HepG2 (cell line): ENCODE results near the gene NTN3. TPM values are rescaled to one million over a fixed set of nuclear protein-coding genes. Genes with fewer than 3 reads are reported as not detected.
A peak's percentile ranks its signal among the peaks of the same experiment; 100 is the strongest.

Source experiments
- ATAC-seq: fragments of 200-7000 bp; cut with Tn5 transposase; 3 replicates; pipeline ENCODE4 v1.9.1; 2020; ENCODE audit warnings: mild to moderate bottlenecking, moderate library complexity
- BruUV-seq: library from RNA; stranded (reverse); fragments of 400-500 nt; replicated peaks from 2 replicates; lab custom pipeline; 2021; lab: Mats Ljungman, UMichigan
- CTCF ChIA-PET: fragments of 300-600 bp; formaldehyde crosslinking; extraction: SDS; loops from one replicate; lab custom pipeline; 2021; ENCODE audit warnings: low total read pairs, inconsistent platforms, low intra/inter-chr PET ratio; lab: Yijun Ruan, JAX
- POLR2A ChIA-PET: fragments of 350-600 bp; sonication (Branson Sonifier 250); formaldehyde crosslinking; loops from one replicate; lab custom pipeline; 2020; ENCODE audit warnings: antibody characterized with exemption, inconsistent platforms; lab: Yijun Ruan, JAX
- DNase-seq: peaks from one replicate; pipeline ENCODE4 v3.0.0-alpha.2; 2015; ENCODE audit warnings: low spot score
- FAIRE-seq: peaks from 3 replicates; lab custom pipeline; 2011; peaks lifted over from hg19 to GRCh38; lab: Jason Lieb, UNC
- H2AFZ ChIP-seq: one replicate; pipeline ENCODE4 v1.6.1; 2011; ENCODE audit warnings: low read length, inconsistent platforms
- H3K27ac ChIP-seq: fragments of 300-600 bp; 3 replicates; pipeline ENCODE4 v1.8.0; 2011; ENCODE audit warnings: mixed run types, mild to moderate bottlenecking, mixed read lengths, low read length, inconsistent platforms; ENCODE audit not compliant: insufficient read depth; ENCODE audit errors: extremely low read length
- H3K27me3 ChIP-seq, 2 experiments: fragments of 200-600 bp in 1 of 2; 2 replicates in 1 of 2; 3 replicates in 1 of 2; pipeline versions ENCODE4 v1.6.0 to v1.8.0; 2011; ENCODE audit warnings: low read length in 2 of 2, mild to moderate bottlenecking in 2 of 2, moderate library complexity in 2 of 2, inconsistent platforms in 1 of 2; ENCODE audit not compliant: insufficient read depth in 2 of 2, control insufficient read depth in 1 of 2
- H3K36me3 ChIP-seq, 2 experiments: fragments of 200-600 bp in 1 of 2; replicated peaks in 1 of 2; 2 replicates in 1 of 2; 3 replicates in 1 of 2; pipeline versions ENCODE4 v1.5.1 to v1.8.0; 2011; ENCODE audit warnings: low read length in 2 of 2, inconsistent platforms in 1 of 2; ENCODE audit not compliant: insufficient read depth in 2 of 2, control insufficient read depth in 1 of 2
- H3K4me1 ChIP-seq: 2 replicates; pipeline ENCODE4 v1.5.1; 2012; ENCODE audit warnings: low read length, inconsistent platforms; ENCODE audit not compliant: insufficient read depth
- H3K4me2 ChIP-seq: 2 replicates; pipeline ENCODE4 v1.6.0; 2011; ENCODE audit warnings: low read depth, low read length, inconsistent platforms
- H3K4me3 ChIP-seq, 3 experiments: fragments of 200-600 bp in 1 of 3; sonication (generic), shearing (Covaris generic) in 1 of 3; replicated peaks in 1 of 3; 2 replicates each; pipeline ENCODE4 v1.5.1; 2011 to 2016; ENCODE audit warnings: low read length in 3 of 3, inconsistent platforms in 2 of 3, low read depth in 2 of 3, mild to moderate bottlenecking in 2 of 3, control low read depth in 1 of 3, mixed read lengths in 1 of 3; ENCODE audit not compliant: insufficient read depth in 1 of 3
- H3K79me2 ChIP-seq: one replicate; pipeline ENCODE4 v1.6.1; 2011; ENCODE audit warnings: low read length, inconsistent platforms; ENCODE audit not compliant: insufficient read depth
- H3K9ac ChIP-seq: 2 replicates; pipeline ENCODE4 v1.6.0; 2011; ENCODE audit warnings: mild to moderate bottlenecking, low read depth, low read length, inconsistent platforms; ENCODE audit not compliant: insufficient read depth
- H3K9me3 ChIP-seq: 2 replicates; pipeline ENCODE4 v1.5.1; 2012; ENCODE audit warnings: mild to moderate bottlenecking, low read length
- H4K20me1 ChIP-seq: 2 replicates; pipeline ENCODE4 v1.6.0; 2011; ENCODE audit warnings: inconsistent platforms, mild to moderate bottlenecking, low read length, moderate library complexity; ENCODE audit not compliant: insufficient read depth
- ARID3A ChIP-seq: IDR thresholded peaks from 2 replicates; pipeline ENCODE4 v1.6.1; 2012; ENCODE audit warnings: low read depth, low read length, improper control_type of control experiment
- ATRX ChIP-seq: sonication (generic); formaldehyde crosslinking; IDR thresholded peaks from 2 replicates; pipeline ENCODE4 v1.4.0; 2020; ENCODE audit warnings: missing genetic modification reagents, borderline replicate concordance
- BRD4 ChIP-seq: sonication (generic); formaldehyde crosslinking; IDR thresholded peaks from 2 replicates; pipeline ENCODE4 v1.4.0; 2020; ENCODE audit warnings: missing genetic modification reagents
- CHCHD3 ChIP-seq: sonication (generic); formaldehyde crosslinking; IDR thresholded peaks from 2 replicates; pipeline ENCODE4 v1.8.0; 2022; ENCODE audit warnings: mild to moderate bottlenecking, missing genetic modification reagents, moderate library complexity
- CREB3 ChIP-seq: sonication (generic); formaldehyde crosslinking; IDR thresholded peaks from 2 replicates; pipeline ENCODE4 v1.5.0; 2020; ENCODE audit warnings: missing genetic modification reagents
- ELF3 ChIP-seq: IDR thresholded peaks from 2 replicates; pipeline ENCODE4 v1.6.1; 2016; ENCODE audit warnings: missing genetic modification reagents, missing compliant biosample characterization
- FLYWCH1 ChIP-seq: sonication (generic); formaldehyde crosslinking; IDR thresholded peaks from 2 replicates; pipeline ENCODE4 v1.8.1; 2023; ENCODE audit warnings: mild to moderate bottlenecking, missing genetic modification reagents
- FUBP1 ChIP-seq: sonication (generic); formaldehyde crosslinking; IDR thresholded peaks from 2 replicates; pipeline ENCODE4 v1.5.1; 2020; ENCODE audit warnings: missing genetic modification reagents, mild to moderate bottlenecking, borderline replicate concordance
- NFIC ChIP-seq: IDR thresholded peaks from 2 replicates; pipeline ENCODE4 v1.6.1; 2012; ENCODE audit warnings: mild to moderate bottlenecking, low read length, inconsistent platforms
- PAX8 ChIP-seq: sonication (generic); formaldehyde crosslinking; IDR thresholded peaks from 2 replicates; pipeline ENCODE4 v1.8.0; 2022; ENCODE audit warnings: mild to moderate bottlenecking, missing genetic modification reagents, borderline replicate concordance
- UBTF ChIP-seq: sonication (generic); formaldehyde crosslinking; IDR thresholded peaks from 2 replicates; pipeline ENCODE4 v1.4.0; 2020; ENCODE audit warnings: mild to moderate bottlenecking, missing genetic modification reagents
- ZBTB7B ChIP-seq: sonication (generic); formaldehyde crosslinking; IDR thresholded peaks from 2 replicates; pipeline ENCODE4 v1.4.0; 2020; ENCODE audit warnings: missing genetic modification reagents
- ZFP36L2 ChIP-seq: sonication (generic); formaldehyde crosslinking; IDR thresholded peaks from 2 replicates; pipeline ENCODE4 v1.4.0; 2020; ENCODE audit warnings: missing genetic modification reagents
- ZNF652 ChIP-seq: IDR thresholded peaks from 2 replicates; pipeline ENCODE4 v1.6.1; 2016; ENCODE audit warnings: low read depth, borderline replicate concordance
- ZSCAN25 ChIP-seq: sonication (generic); formaldehyde crosslinking; IDR thresholded peaks from 2 replicates; pipeline ENCODE4 v1.8.0; 2022; ENCODE audit warnings: mild to moderate bottlenecking, missing genetic modification reagents
- WGBS: methylation state at CpG from one replicate; pipeline ENCODE4 v1.1.6; 2017; ENCODE audit warnings: low lambda C conversion rate; 5-methylcytosine and 5-hydroxymethylcytosine counted together
- in situ Hi-C: cut with HindIII; loops from 2 replicates; pipeline ENCODE4 v1.10.0; 2017; ENCODE audit warnings: low pct_unique_long_range_greater_than_20kb; ENCODE audit not compliant: extremely low pct_ligation_motif_present
- intact Hi-C: fragments of 100-400 bp; cut with micrococcal nuclease; formaldehyde crosslinking; loops from one replicate; pipeline ENCODE4 v1.10.0; 2022; ENCODE audit not compliant: unreplicated experiment
- polyA plus RNA-seq, 8 experiments: library from polyadenylated mRNA; depleted of rRNA in 3 of 8; stranded (reverse) in 7 of 8; unstranded in 1 of 8; fragments of >200 nt; fragmentation: Illumina TruSeq in 4 of 8; extraction: Trizol in 4 of 8; gene quantifications; 2 replicates each; pipeline versions ENCODE4 v1.2.1 to v1.2.3, GENCODE V29; 2011 to 2016; ENCODE audit warnings: low read depth in 4 of 8, missing spikeins in 1 of 8, mixed read lengths in 1 of 8; ENCODE audit not compliant: insufficient read depth in 1 of 8
- total RNA-seq, 5 experiments: library from RNA; depleted of rRNA; stranded (reverse); fragments of >200 nt; fragmentation: Illumina TruSeq; extraction: Trizol; gene quantifications; 2 replicates each; pipeline ENCODE4 v1.2.3, GENCODE V29; 2016; ENCODE audit warnings: low read depth in 1 of 5

Gene NTN3
- total and polyA plus RNA-seq, 2 of the 13 experiments (the other 11 are each of a cell fraction or from before 2014, with no cell fraction given): 0.09 to 0.20 TPM

- Histone ChIP-seq H4K20me1 (peaks cover 14% of the 10 kb centered on the region), H3K4me1 (peaks cover 74% of the 10 kb centered on the region), H3K4me2 (peak overlapping the region; percentile 89), H3K9me3 (no peaks in the 10 kb centered on the region), H3K27me3 (peaks cover 8 to 25% of the 10 kb centered on the region in 2 experiments), H3K9ac (no peak overlapping the region), H3K4me3 (peak overlapping the region; percentile 21 to 85 (median 38); a peak in 4 of 6 replicates), H3K27ac (no peak overlapping the region), H3K36me3 (no peaks in the 10 kb centered on the region), H3K79me2 (peaks cover 3% of the 10 kb centered on the region), H2AFZ (no peak overlapping the region)
- CTCF ChIA-PET: no interaction called here
- DNase-seq: no peak
- no peak for FAIRE-seq
- WGBS: 10% methylated on average over 11 of the region's 14 CpGs
- BruUV-seq: no TSS peak
- intact Hi-C loops: loop anchor here (5.0 kb wide), 1 partner anchor 41 kb away; no protein-coding TSS in a partner anchor
- peak; percentile 34 for ATAC-seq
- in situ Hi-C loops: no loop called here
- POLR2A ChIA-PET: interaction anchor here (0.8 kb wide), 1 partner anchor 13 kb away, joined by 3 read pairs; the partner anchor contains the start of gene TEDC2
- TF ChIP-seq ZNF652 (no peak), ELF3 (CRISPR knock-in tag) (no peak), ZBTB7B (0 out of 2 replicates have a peak, but pooled peaks have one; percentile 5), FUBP1 (no peak), NFIC (no peak), FLYWCH1 (CRISPR knock-in tag) (no peak), ARID3A (no peak), ATRX (no peak), BRD4 (CRISPR knock-in tag) (no peak), PAX8 (CRISPR knock-in tag) (no peak), ZFP36L2 (CRISPR knock-in tag) (no peak), CHCHD3 (0 out of 2 replicates have a peak, but pooled peaks have one; percentile 28), ZSCAN25 (CRISPR knock-in tag) (peak; percentile 69; the same call in 1 of the 2 replicates), UBTF (CRISPR knock-in tag) (peak; percentile 49), CREB3 (CRISPR knock-in tag) (no peak)
Observed at GRCh38 chr16:2472885-2473445, 1.9 kb downstream of the NTN3 start.
